ENCODE data around the gene EMD. TPM values are rescaled to one million over a fixed set of nuclear protein-coding genes. Genes with fewer than 3 reads are reported as not detected.

The EMD gene
- total and polyA plus RNA-seq, 2 of the 13 experiments (the other 11 are each of a cell fraction or from before 2014, with no cell fraction given) = 14.5 to 14.9 TPM

- TF ChIP-seq, protein P1, sequence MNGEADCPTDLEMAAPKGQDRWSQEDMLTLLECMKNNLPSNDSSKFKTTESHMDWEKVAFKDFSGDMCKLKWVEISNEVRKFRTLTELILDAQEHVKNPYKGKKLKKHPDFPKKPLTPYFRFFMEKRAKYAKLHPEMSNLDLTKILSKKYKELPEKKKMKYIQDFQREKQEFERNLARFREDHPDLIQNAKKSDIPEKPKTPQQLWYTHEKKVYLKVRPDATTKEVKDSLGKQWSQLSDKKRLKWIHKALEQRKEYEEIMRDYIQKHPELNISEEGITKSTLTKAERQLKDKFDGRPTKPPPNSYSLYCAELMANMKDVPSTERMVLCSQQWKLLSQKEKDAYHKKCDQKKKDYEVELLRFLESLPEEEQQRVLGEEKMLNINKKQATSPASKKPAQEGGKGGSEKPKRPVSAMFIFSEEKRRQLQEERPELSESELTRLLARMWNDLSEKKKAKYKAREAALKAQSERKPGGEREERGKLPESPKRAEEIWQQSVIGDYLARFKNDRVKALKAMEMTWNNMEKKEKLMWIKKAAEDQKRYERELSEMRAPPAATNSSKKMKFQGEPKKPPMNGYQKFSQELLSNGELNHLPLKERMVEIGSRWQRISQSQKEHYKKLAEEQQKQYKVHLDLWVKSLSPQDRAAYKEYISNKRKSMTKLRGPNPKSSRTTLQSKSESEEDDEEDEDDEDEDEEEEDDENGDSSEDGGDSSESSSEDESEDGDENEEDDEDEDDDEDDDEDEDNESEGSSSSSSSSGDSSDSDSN (CRISPR knock-in tag; IDR thresholded peaks at IDR 0.05) = peak; percentile 41
- TF ChIP-seq ZNF703 (CRISPR knock-in tag; IDR thresholded peaks at IDR 0.05; ENCODE audit: borderline replicate concordance) (no peak), GPN1 (CRISPR knock-in tag; IDR thresholded peaks at IDR 0.05; ENCODE audit: borderline replicate concordance) (no peak), KLF16 (CRISPR knock-in tag; IDR thresholded peaks at IDR 0.05) (peak in 1 of 2 experiments; percentile 51; a peak in 1 of 4 replicates), ZNF354B (CRISPR knock-in tag; IDR thresholded peaks at IDR 0.05) (no peak), ZNF230 (CRISPR knock-in tag; IDR thresholded peaks at IDR 0.05) (no peak), IKZF1 (IDR thresholded peaks at IDR 0.05) (no peak), SP4 (CRISPR knock-in tag; IDR thresholded peaks at IDR 0.05) (no peak), ZNF232 (CRISPR knock-in tag; IDR thresholded peaks at IDR 0.05; ENCODE audit: borderline replicate concordance) (no peak), ZNF644 (CRISPR knock-in tag; IDR thresholded peaks at IDR 0.05; ENCODE audit: low read depth) (no peak), ZSCAN25 (CRISPR knock-in tag; IDR thresholded peaks at IDR 0.05) (no peak), PRMT3 (CRISPR knock-in tag; IDR thresholded peaks at IDR 0.05; ENCODE audit: borderline replicate concordance, low read depth) (no peak), SCMH1 (CRISPR knock-in tag; IDR thresholded peaks at IDR 0.05; ENCODE audit: borderline replicate concordance) (no peak), CHD4 (IDR thresholded peaks at IDR 0.05; ENCODE audit: borderline replicate concordance, low read length) (no peak), HDAC1 (CRISPR knock-in tag; IDR thresholded peaks at IDR 0.05) (no peak; the same call in 1 of the 2 replicates), NFRKB (IDR thresholded peaks at IDR 0.05) (no peak), MLX (CRISPR knock-in tag; IDR thresholded peaks at IDR 0.05) (no peak), ZNF670 (CRISPR knock-in tag; IDR thresholded peaks at IDR 0.05; ENCODE audit: borderline replicate concordance) (no peak; the same call in 1 of the 2 replicates), ZNF569 (CRISPR knock-in tag; IDR thresholded peaks at IDR 0.05; ENCODE audit: borderline replicate concordance) (0 out of 2 replicates have a peak, but pooled peaks have one; percentile 66), ZNF572 (CRISPR knock-in tag; IDR thresholded peaks at IDR 0.05) (0 out of 2 replicates have a peak, but pooled peaks have one; percentile 56), TEF (CRISPR knock-in tag; IDR thresholded peaks at IDR 0.05) (no peak), ZFP1 (CRISPR knock-in tag; IDR thresholded peaks at IDR 0.05) (no peak)
- TF ChIP-seq, protein P2, sequence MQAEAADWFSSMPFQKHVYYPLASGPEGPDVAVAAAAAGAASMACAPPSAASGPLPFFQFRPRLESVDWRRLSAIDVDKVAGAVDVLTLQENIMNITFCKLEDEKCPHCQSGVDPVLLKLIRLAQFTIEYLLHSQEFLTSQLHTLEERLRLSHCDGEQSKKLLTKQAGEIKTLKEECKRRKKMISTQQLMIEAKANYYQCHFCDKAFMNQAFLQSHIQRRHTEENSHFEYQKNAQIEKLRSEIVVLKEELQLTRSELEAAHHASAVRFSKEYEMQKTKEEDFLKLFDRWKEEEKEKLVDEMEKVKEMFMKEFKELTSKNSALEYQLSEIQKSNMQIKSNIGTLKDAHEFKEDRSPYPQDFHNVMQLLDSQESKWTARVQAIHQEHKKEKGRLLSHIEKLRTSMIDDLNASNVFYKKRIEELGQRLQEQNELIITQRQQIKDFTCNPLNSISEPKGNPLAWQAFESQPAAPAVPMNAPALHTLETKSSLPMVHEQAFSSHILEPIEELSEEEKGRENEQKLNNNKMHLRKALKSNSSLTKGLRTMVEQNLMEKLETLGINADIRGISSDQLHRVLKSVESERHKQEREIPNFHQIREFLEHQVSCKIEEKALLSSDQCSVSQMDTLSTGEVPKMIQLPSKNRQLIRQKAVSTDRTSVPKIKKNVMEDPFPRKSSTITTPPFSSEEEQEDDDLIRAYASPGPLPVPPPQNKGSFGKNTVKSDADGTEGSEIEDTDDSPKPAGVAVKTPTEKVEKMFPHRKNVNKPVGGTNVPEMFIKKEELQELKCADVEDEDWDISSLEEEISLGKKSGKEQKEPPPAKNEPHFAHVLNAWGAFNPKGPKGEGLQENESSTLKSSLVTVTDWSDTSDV (CRISPR knock-in tag; IDR thresholded peaks at IDR 0.05) = no peak
- TF ChIP-seq, protein P3, sequence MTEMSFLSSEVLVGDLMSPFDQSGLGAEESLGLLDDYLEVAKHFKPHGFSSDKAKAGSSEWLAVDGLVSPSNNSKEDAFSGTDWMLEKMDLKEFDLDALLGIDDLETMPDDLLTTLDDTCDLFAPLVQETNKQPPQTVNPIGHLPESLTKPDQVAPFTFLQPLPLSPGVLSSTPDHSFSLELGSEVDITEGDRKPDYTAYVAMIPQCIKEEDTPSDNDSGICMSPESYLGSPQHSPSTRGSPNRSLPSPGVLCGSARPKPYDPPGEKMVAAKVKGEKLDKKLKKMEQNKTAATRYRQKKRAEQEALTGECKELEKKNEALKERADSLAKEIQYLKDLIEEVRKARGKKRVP (CRISPR knock-in tag; IDR thresholded peaks at IDR 0.05) = no peak
These were observed 19.0 kb downstream of the EMD start, which contains the start of gene RPL10 (continued) for GRCh38 chrX:154397888-154398667.
